ENCODE measurements around the gene DDN. TPM values are rescaled to one million over a fixed set of nuclear protein-coding genes. Genes with fewer than 3 reads are reported as not detected.

DDN gene
- total and polyA plus RNA-seq, 9 of the 15 experiments (the other 6 are each of a cell fraction or from before 2014, with no cell fraction given), result 0.03 to 3.6 (median 1.6) TPM

- TF ChIP-seq, protein P1, sequence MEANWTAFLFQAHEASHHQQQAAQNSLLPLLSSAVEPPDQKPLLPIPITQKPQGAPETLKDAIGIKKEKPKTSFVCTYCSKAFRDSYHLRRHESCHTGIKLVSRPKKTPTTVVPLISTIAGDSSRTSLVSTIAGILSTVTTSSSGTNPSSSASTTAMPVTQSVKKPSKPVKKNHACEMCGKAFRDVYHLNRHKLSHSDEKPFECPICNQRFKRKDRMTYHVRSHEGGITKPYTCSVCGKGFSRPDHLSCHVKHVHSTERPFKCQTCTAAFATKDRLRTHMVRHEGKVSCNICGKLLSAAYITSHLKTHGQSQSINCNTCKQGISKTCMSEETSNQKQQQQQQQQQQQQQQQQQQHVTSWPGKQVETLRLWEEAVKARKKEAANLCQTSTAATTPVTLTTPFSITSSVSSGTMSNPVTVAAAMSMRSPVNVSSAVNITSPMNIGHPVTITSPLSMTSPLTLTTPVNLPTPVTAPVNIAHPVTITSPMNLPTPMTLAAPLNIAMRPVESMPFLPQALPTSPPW (CRISPR knock-in tag; IDR thresholded peaks at IDR 0.05), result no peak
- no peak for TF ChIP-seq FOXP1 (CRISPR knock-in tag; IDR thresholded peaks at IDR 0.05)
Observed at GRCh38 chr12:49030714-49031572, 31.8 kb upstream of the DDN start (continued).

- DNase-seq (ENCODE audit: extremely low read depth in 1 of 4, low spot score in 3 of 4), result no peak
- Histone ChIP-seq H3K4me2 (ENCODE audit: insufficient read depth, low read length) (no peak overlapping the region), H3K79me2 (ENCODE audit: control insufficient read depth, insufficient read depth, low read length) (no peaks in the 10 kb centered on the region), H3K9ac (ENCODE audit: insufficient read depth in 1 of 2, low read depth in 2 of 2, low read length in 2 of 2) (no peak overlapping the region), H3K4me3 (no peak overlapping the region), H3K4me1 (replicated peaks in 1 of 2; ENCODE audit: control insufficient read depth in 2 of 2, insufficient read depth in 2 of 2, low read length in 2 of 2) (peaks cover 0 to 10% of the 10 kb centered on the region in 2 experiments; a peak in 1 of 5 replicates), H3K9me3 (replicated peaks; ENCODE audit: control insufficient read depth, insufficient read depth, low read depth, low read length) (no peaks in the 10 kb centered on the region), H3K27ac (ENCODE audit: extremely low read depth, low read depth, low read length) (no peak overlapping the region), H3K9me1 (ENCODE audit: control insufficient read depth, insufficient read depth, low read length) (no peaks in the 10 kb centered on the region), H3K36me3 (ENCODE audit: control insufficient read depth, insufficient read depth, low read length) (peaks cover 100% of the 10 kb centered on the region), H4K20me1 (replicated peaks; ENCODE audit: control insufficient read depth, insufficient read depth, low read length) (0 out of 2 replicates have a peak, but pooled peaks cover 5% of the 10 kb centered on the region), H3K27me3 (ENCODE audit: control insufficient read depth in 2 of 2, insufficient read depth in 2 of 2, low read length in 2 of 2) (no peaks in the 10 kb centered on the region), H2AFZ (ENCODE audit: low read depth, low read length) (no peak overlapping the region)
- no peak for ATAC-seq
- WGBS (ENCODE audit: insufficient coverage, low coverage, missing lambda C conversion rate), result 91% methylated on average over 6 of the region's 8 CpGs
- ChIA-PET POLR2A (interaction anchor here (0.6 to 12.9 kb wide), 7 partner anchors 8 to 204 kb away, joined by 4 to 78 read pairs (median 7); partner anchors contain the start of gene PRKAG1), CTCF (ENCODE audit: low intra/inter-chr PET ratio) (no interaction called here)
- FAIRE-seq, result no peak
- TF ChIP-seq ZNF197 (CRISPR knock-in tag; IDR thresholded peaks at IDR 0.05; ENCODE audit: low read depth) (no peak), EZH2 (IDR thresholded peaks at IDR 0.05; ENCODE audit: borderline replicate concordance, low read depth, low read length) (no peak), ZBTB9 (CRISPR knock-in tag; IDR thresholded peaks at IDR 0.05) (no peak), ZNF444 (CRISPR knock-in tag; IDR thresholded peaks at IDR 0.05) (no peak), TAF7 (tag; IDR thresholded peaks at IDR 0.05) (no peak), MIER1 (IDR thresholded peaks at IDR 0.05; ENCODE audit: low read depth) (no peak), MYNN (IDR thresholded peaks at IDR 0.05) (no peak), MYNN (CRISPR knock-in tag; IDR thresholded peaks at IDR 0.05) (no peak)
- TF ChIP-seq, protein P2, sequence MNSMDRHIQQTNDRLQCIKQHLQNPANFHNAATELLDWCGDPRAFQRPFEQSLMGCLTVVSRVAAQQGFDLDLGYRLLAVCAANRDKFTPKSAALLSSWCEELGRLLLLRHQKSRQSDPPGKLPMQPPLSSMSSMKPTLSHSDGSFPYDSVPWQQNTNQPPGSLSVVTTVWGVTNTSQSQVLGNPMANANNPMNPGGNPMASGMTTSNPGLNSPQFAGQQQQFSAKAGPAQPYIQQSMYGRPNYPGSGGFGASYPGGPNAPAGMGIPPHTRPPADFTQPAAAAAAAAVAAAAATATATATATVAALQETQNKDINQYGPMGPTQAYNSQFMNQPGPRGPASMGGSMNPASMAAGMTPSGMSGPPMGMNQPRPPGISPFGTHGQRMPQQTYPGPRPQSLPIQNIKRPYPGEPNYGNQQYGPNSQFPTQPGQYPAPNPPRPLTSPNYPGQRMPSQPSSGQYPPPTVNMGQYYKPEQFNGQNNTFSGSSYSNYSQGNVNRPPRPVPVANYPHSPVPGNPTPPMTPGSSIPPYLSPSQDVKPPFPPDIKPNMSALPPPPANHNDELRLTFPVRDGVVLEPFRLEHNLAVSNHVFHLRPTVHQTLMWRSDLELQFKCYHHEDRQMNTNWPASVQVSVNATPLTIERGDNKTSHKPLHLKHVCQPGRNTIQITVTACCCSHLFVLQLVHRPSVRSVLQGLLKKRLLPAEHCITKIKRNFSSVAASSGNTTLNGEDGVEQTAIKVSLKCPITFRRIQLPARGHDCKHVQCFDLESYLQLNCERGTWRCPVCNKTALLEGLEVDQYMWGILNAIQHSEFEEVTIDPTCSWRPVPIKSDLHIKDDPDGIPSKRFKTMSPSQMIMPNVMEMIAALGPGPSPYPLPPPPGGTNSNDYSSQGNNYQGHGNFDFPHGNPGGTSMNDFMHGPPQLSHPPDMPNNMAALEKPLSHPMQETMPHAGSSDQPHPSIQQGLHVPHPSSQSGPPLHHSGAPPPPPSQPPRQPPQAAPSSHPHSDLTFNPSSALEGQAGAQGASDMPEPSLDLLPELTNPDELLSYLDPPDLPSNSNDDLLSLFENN (IDR thresholded peaks at IDR 0.05; ENCODE audit: low read depth in 2 of 2, low read length in 2 of 2), result no peak
- TF ChIP-seq, protein P3, sequence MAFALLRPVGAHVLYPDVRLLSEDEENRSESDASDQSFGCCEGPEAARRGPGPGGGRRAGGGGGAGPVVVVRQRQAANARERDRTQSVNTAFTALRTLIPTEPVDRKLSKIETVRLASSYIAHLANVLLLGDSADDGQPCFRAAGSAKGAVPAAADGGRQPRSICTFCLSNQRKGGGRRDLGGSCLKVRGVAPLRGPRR (CRISPR knock-in tag; IDR thresholded peaks at IDR 0.05), result no peak
- in situ Hi-C loops (cut with MboI), result no loop called here
- BruUV-seq (replicated peaks), result no TSS peak
- intact Hi-C loops (cut with micrococcal nuclease), result no loop called here
Observed at GRCh38 chr12:49030119-49030518, 30.9 kb upstream of the DDN start.

Data from K562 (cell line).